NB4 (cell line): Measurements from ENCODE around the gene EEA1.
A peak's percentile ranks its signal among the peaks of the same experiment; 100 is the strongest.

ENCODE experiments used
- DNase-seq: peaks from one replicate; pipeline ENCODE4 v3.0.0; 2010; ENCODE audit warnings: low read depth
- H3K4me3 ChIP-seq: one replicate; pipeline ENCODE4 v1.5.1; 2011; ENCODE audit warnings: mild to moderate bottlenecking, low read depth, low read length, moderate library complexity
- CTCF ChIP-seq: IDR thresholded peaks from one replicate; pipeline ENCODE4 v1.5.1; 2012; ENCODE audit warnings: low read depth, low read length
- MYC ChIP-seq: IDR thresholded peaks from 2 replicates; pipeline ENCODE4 v1.6.1; 2011; ENCODE audit warnings: low read depth, low read length
- POLR2A ChIP-seq: IDR thresholded peaks from 2 replicates; pipeline ENCODE4 v1.6.1; 2011; ENCODE audit warnings: mild to moderate bottlenecking; ENCODE audit not compliant: insufficient read length; ENCODE audit errors: extremely low read depth
- TF ChIP-seq, protein P1 (sequence below): IDR thresholded peaks from 2 replicates; pipeline ENCODE4 v1.6.1; 2011; ENCODE audit warnings: low read depth, low read length

The EEA1 gene

DNA sequence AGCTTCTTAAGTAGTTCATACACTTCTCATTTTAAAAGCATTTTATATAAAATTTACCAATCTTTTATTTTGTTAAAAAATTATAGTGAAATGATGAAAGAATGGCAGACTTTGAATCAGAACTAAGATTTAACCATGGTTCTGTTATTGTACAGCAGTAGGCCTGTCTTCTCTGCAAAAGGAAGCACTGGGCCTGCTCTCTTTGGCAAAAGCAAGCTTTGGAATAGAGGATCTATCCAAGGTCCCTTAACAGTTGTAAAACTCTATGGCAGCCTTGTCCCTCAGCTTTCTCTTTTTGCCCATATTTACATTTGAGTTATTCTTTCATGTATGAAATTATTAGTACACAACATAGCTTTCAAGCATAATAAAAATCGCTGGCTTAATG is 143.5 kb downstream of the EEA1 start:
- no peak overlapping the region for H3K4me3 ChIP-seq
- TF ChIP-seq CTCF, result no peak
- no peak for TF ChIP-seq POLR2A
- TF ChIP-seq, protein P1, sequence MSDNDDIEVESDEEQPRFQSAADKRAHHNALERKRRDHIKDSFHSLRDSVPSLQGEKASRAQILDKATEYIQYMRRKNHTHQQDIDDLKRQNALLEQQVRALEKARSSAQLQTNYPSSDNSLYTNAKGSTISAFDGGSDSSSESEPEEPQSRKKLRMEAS, result no peak
- no peak for TF ChIP-seq MYC
- no peak for DNase-seq

- TF ChIP-seq CTCF (peak; percentile 48), POLR2A (no peak), MYC (no peak)
- TF ChIP-seq, protein P1, result peak; percentile 90
- peak; percentile 87 for DNase-seq
- no peak overlapping the region for H3K4me3 ChIP-seq
Observed at GRCh38 chr12:92784797-92785562, 144.1 kb downstream of the EEA1 start.

GRCh38 chr12:92784356-92784755 is 144.7 kb downstream of the EEA1 start:
- TF ChIP-seq POLR2A (no peak), MYC (no peak), CTCF (no peak)
- TF ChIP-seq, protein P1, result no peak
- no peak for DNase-seq
- H3K4me3 ChIP-seq, result no peak overlapping the region

DNA sequence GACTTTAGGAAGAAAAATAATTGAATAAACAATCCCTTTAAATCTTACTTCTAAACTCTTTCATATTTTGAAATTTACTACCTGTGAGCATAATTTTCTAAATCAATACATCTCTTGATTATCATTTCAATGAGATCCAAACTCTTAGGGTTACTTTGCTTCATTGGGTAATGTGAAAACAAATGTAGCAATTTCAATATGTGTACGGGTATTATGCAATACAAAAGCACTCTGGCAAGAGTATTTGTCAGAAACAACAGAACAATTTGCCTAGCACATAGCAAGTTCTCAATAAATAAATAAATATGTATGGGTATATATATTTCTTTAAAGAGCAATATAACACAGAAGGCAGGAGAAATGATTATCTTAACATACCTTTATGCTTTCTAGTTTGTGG is 149.2 kb downstream of the EEA1 start:
- peak; percentile 50 for DNase-seq
- no peak overlapping the region for H3K4me3 ChIP-seq
- no peak for TF ChIP-seq POLR2A
- TF ChIP-seq MYC, result no peak
- TF ChIP-seq, protein P1, result no peak
- TF ChIP-seq CTCF, result no peak

GRCh38 chr12:92778525-92778924 is 150.6 kb downstream of the EEA1 start:
- no peak for DNase-seq
- no peak overlapping the region for H3K4me3 ChIP-seq
- TF ChIP-seq POLR2A (no peak), CTCF (no peak), MYC (no peak)
- TF ChIP-seq, protein P1, result no peak
